Upper lobe of right lung (tissue), 1 donor: Measurements from ENCODE around the gene OR52E1. TPM values are rescaled to one million over a fixed set of nuclear protein-coding genes. Genes with fewer than 3 reads are reported as not detected.
"Not testable (repeated sequence)": the region's sequence is repeated elsewhere in the genome, so short reads cannot be mapped to it uniquely, and the experiment has no call there.

Source experiments
- ATAC-seq: fragments of 200-7000 bp; cut with Tn5 transposase; one replicate; pipeline ENCODE4 v1.9.1; 2020; ENCODE audit warnings: mild to moderate bottlenecking, moderate library complexity
- DNase-seq: peaks from one replicate; pipeline ENCODE4 v3.0.0-alpha.2; 2020
- H3K27ac ChIP-seq: fragments of 200-600 bp; one replicate; pipeline ENCODE4 v1.8.0; 2022
- H3K27me3 ChIP-seq: fragments of 200-600 bp; one replicate; pipeline ENCODE4 v1.8.0; 2022; ENCODE audit warnings: mild to moderate bottlenecking
- H3K36me3 ChIP-seq: fragments of 200-600 bp; one replicate; pipeline ENCODE4 v1.8.0; 2022
- H3K4me1 ChIP-seq: fragments of 200-600 bp; one replicate; pipeline ENCODE4 v1.8.0; 2022
- H3K4me3 ChIP-seq: fragments of 200-600 bp; one replicate; pipeline ENCODE4 v1.8.0; 2022; ENCODE audit warnings: mild to moderate bottlenecking
- H3K9me3 ChIP-seq: fragments of 200-600 bp; one replicate; pipeline ENCODE4 v1.8.0; 2022
- intact Hi-C: fragments of 100-400 bp; cut with DNase I; formaldehyde crosslinking; loops from one replicate; pipeline ENCODE4 v1.11.0; 2022
- total RNA-seq: library from RNA; stranded (reverse); fragmentation: NEBNext Ultra II Directional; extraction: Animal tissue kit (Norgen Biotek cat#: 25700); gene quantifications from one replicate; pipeline ENCODE4 v1.2.1, GENCODE V29; 2021
- TF ChIP-seq, protein P1 (sequence below): fragments of 200-600 bp; IDR thresholded peaks from one replicate; pipeline ENCODE4 v1.8.0; 2022; ENCODE audit warnings: antibody characterized with exemption
- donor health status: DM: no; HTN: yes; CAD: no; lungs with severe emphysema.

The OR52E1 gene
- total RNA-seq, 1 donor from 2014 or later = not detected

DNA sequence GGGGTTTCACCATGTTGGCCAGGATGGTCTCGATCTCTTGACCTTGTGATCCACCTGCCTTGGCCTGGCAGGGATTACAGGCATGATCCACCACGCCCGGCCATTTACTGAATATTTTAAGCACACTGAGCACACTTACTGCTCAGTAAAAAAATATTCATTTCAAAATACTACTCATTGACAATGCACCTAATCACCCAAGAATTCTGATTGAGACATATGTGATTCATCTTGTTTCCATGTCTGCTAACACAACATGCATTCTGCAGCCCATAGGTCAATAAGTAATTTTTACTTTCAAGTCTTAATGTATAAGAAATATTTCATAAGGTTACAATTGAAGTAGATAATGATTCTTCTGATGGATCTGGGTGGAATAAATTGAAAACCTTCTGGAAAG is 27.3 kb upstream of the OR52E1 start:
- Histone ChIP-seq H3K4me3 (no peak overlapping the region), H3K27ac (no peak overlapping the region), H3K4me1 (no peaks in the 10 kb centered on the region), H3K36me3 (no peaks in the 10 kb centered on the region), H3K9me3 (no peaks in the 10 kb centered on the region), H3K27me3 (no peaks in the 10 kb centered on the region)
- intact Hi-C loops = no loop called here
- DNase-seq = no peak
- TF ChIP-seq, protein P1, sequence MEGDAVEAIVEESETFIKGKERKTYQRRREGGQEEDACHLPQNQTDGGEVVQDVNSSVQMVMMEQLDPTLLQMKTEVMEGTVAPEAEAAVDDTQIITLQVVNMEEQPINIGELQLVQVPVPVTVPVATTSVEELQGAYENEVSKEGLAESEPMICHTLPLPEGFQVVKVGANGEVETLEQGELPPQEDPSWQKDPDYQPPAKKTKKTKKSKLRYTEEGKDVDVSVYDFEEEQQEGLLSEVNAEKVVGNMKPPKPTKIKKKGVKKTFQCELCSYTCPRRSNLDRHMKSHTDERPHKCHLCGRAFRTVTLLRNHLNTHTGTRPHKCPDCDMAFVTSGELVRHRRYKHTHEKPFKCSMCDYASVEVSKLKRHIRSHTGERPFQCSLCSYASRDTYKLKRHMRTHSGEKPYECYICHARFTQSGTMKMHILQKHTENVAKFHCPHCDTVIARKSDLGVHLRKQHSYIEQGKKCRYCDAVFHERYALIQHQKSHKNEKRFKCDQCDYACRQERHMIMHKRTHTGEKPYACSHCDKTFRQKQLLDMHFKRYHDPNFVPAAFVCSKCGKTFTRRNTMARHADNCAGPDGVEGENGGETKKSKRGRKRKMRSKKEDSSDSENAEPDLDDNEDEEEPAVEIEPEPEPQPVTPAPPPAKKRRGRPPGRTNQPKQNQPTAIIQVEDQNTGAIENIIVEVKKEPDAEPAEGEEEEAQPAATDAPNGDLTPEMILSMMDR = no peak
- ATAC-seq = no peak

DNA sequence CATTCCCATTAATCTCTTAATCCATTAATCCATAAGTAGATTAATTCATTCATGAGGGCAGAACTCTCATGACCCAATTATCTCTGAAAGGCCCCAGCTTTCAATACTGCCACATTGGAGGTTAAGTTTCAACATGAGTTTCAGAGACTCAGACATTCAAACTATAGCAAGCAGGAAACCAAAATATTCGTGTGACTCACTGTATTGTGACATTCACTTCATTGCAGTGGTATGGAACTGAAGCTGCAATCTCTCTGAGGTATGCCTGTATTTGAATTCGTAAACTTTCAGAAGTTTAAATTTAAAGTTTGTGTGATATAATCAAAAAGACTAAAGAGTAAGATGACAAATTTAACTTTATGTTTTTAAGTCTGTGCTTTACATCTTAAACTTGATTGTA is 26.0 kb upstream of the OR52E1 start:
- DNase-seq (no peak), ATAC-seq (no peak)
- Histone ChIP-seq H3K27me3 (no peaks in the 10 kb centered on the region), H3K36me3 (no peaks in the 10 kb centered on the region), H3K9me3 (no peaks in the 10 kb centered on the region), H3K4me3 (no peak overlapping the region), H3K4me1 (no peaks in the 10 kb centered on the region), H3K27ac (no peak overlapping the region)
- intact Hi-C loops = no loop called here
- TF ChIP-seq, protein P1 = no peak

DNA sequence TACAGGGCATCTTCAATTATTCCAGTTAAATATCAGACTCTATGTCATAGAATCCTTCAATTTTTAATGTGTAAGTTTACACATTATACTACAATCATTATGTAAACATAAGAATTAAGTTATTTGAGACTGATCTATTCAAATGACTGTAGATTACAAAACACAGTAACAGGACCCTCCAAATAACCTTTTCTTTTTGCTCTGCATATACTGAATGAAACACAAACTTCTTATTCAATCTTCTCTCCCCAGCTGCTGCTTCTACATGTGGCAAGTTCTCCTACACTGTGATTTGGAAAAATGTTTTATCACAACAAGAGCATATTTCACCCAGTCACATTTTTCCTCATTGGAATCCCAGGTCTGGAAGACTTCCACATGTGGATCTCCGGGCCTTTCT is 23.1 kb upstream of the OR52E1 start, which contains the start of gene OR52J3:
OR52J3 (plus strand) TSS at position 301 of the 400 bp plus-strand sequence; CDS start at position 301, 0 bp downstream.
- H3K36me3 ChIP-seq = no peaks in the 10 kb centered on the region
- intact Hi-C loops = no loop called here

DNA sequence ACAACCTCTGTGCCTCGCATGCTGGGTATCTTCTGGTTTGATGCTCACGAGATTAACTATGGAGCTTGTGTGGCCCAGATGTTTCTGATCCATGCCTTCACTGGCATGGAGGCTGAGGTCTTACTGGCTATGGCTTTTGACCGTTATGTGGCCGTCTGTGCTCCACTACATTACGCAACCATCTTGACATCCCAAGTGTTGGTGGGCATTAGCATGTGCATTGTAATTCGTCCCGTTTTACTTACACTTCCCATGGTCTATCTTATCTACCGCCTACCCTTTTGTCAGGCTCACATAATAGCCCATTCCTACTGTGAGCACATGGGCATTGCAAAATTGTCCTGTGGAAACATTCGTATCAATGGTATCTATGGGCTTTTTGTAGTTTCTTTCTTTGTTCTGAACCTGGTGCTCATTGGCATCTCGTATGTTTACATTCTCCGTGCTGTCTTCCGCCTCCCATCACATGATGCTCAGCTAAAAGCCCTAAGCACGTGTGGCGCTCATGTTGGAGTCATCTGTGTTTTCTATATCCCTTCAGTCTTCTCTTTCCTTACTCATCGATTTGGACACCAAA is 22.5 kb upstream of the OR52E1 start:
- Histone ChIP-seq H3K4me3 (no peak overlapping the region), H3K4me1 (no peaks in the 10 kb centered on the region), H3K27me3 (no peaks in the 10 kb centered on the region), H3K9me3 (no peaks in the 10 kb centered on the region), H3K36me3 (no peaks in the 10 kb centered on the region), H3K27ac (no peak overlapping the region)
- TF ChIP-seq, protein P1 = no peak
- DNase-seq (no peak), ATAC-seq (no peak)
- intact Hi-C loops = no loop called here

More for the DNA sequence above, 23.1 kb upstream of the OR52E1 start, which contains the start of gene OR52J3:
- DNase-seq (no peak), ATAC-seq (no peak)
- Histone ChIP-seq H3K27ac (no peak within 1 kb of the TSS), H3K9me3 (no peaks in the 10 kb centered on the region), H3K4me1 (no peaks in the 10 kb centered on the region), H3K4me3 (no peak within 1 kb of the TSS), H3K27me3 (no peaks in the 10 kb centered on the region)
- TF ChIP-seq, protein P1 = no peak

DNA sequence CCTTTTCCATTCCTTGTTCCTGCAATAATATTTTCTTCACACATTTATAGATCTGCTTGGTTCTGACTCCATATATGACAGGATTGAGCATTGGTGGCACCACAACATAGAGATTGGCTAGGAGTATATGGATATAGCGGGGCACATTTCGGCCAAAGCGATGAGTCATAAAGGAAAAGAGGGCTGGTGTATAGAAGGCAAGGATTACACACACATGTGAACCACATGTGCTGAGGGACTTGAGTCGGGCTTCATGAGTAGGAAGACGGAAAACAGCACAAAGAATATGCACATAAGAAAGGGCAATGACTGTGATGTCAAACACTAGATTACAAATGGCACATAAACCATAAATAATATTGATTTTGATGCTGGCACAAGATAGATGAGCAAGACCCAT is 10.7 kb upstream of the OR52E1 start:
- H3K4me3 ChIP-seq, H3K4me1 ChIP-seq, H3K27me3 ChIP-seq, H3K27ac ChIP-seq, DNase-seq, H3K9me3 ChIP-seq, intact Hi-C loops, ATAC-seq, H3K36me3 ChIP-seq: not testable (repeated sequence)

DNA sequence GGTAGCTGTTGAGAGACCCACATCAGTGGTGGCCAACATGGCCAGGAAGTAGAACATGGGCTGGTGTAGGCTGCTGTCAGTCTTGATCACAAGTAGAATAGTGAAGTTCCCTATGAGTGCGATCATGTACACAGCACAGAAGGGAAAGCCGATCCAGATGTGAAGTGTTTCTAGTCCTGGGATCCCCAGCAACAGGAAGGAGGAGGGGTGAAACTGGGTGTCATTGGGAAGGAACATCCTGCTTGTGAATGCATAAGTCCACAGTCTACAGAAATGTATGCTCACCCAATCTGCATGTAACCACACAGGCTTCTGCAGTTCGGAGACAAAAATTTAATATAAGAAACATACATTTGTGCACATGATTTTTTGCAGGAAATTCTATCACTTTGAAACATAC is 10.0 kb upstream of the OR52E1 start, which contains the start of gene OR52E2:
OR52E2 (minus strand) TSS at position 237 of the 400 bp plus-strand sequence; CDS start at position 237, 0 bp downstream.
- Histone ChIP-seq H3K4me1 (no peaks in the 10 kb centered on the region), H3K27ac (no peak within 1 kb of the TSS), H3K9me3 (no peaks in the 10 kb centered on the region), H3K27me3 (no peaks in the 10 kb centered on the region), H3K36me3 (no peaks in the 10 kb centered on the region), H3K4me3 (no peak within 1 kb of the TSS)
- DNase-seq = no peak
- ATAC-seq = no peak
- TF ChIP-seq, protein P1 = no peak
- intact Hi-C loops = no loop called here
